Measurements from ENCODE around the gene NPBWR2. TPM values are rescaled to one million over a fixed set of nuclear protein-coding genes. Genes with fewer than 3 reads are reported as not detected.
"Not testable (repeated sequence)": the region's sequence is repeated elsewhere in the genome, so short reads cannot be mapped to it uniquely, and the experiment has no call there.

The NPBWR2 gene
- total RNA-seq, 1 donor from 2014 or later: not detected

GRCh38 chr20:64129146-64129782 is 21.9 kb upstream of the NPBWR2 start:
- Mint-ChIP-seq H3K4me3 (ENCODE audit: unreplicated experiment) (no peak overlapping the region), H3K9me3 (ENCODE audit: unreplicated experiment) (peaks cover 10% of the 10 kb centered on the region), H3K36me3 (ENCODE audit: low read depth, unreplicated experiment) (no peaks in the 10 kb centered on the region), H3K27ac (ENCODE audit: unreplicated experiment) (no peak overlapping the region), H3K27me3 (ENCODE audit: low read depth, unreplicated experiment) (peaks cover 31% of the 10 kb centered on the region), H3K4me1 (ENCODE audit: low read depth, unreplicated experiment) (no peaks in the 10 kb centered on the region)
- H3K4me2 ChIP-seq (ENCODE audit: low read length): no peak overlapping the region
- no peak overlapping the region for H3K27ac ChIP-seq (ENCODE audit: low read depth, low read length)
- DNase-seq (ENCODE audit: low read depth) (no peak), FAIRE-seq (no peak)
- H4K20me1 ChIP-seq (ENCODE audit: insufficient read depth, low read length): no peaks in the 10 kb centered on the region
- H3K27me3 ChIP-seq (ENCODE audit: insufficient read depth, low read length): peaks cover 10% of the 10 kb centered on the region
- no peak for TF ChIP-seq EZH2 (IDR thresholded peaks at IDR 0.05; ENCODE audit: insufficient read depth, low read length)
- no peak for TF ChIP-seq CTCF (IDR thresholded peaks at IDR 0.05; ENCODE audit: insufficient read depth, low read depth, low read length)
- H3K79me2 ChIP-seq (ENCODE audit: insufficient read depth, low read length): no peaks in the 10 kb centered on the region
- no peak overlapping the region for H2AFZ ChIP-seq (ENCODE audit: low read depth, low read length)
- H3K9ac ChIP-seq (ENCODE audit: low read length): no peak overlapping the region
- H3K36me3 ChIP-seq (ENCODE audit: insufficient read depth, low read length): no peaks in the 10 kb centered on the region
- no peak overlapping the region for H3K4me3 ChIP-seq (ENCODE audit: insufficient read depth, low read depth, low read length)
- no peaks in the 10 kb centered on the region for H3K9me3 ChIP-seq (ENCODE audit: insufficient read depth, low read depth, low read length)
- H3K4me1 ChIP-seq (ENCODE audit: insufficient read depth, low read length): no peaks in the 10 kb centered on the region

GRCh38 chr20:64123517-64123916 is 16.2 kb upstream of the NPBWR2 start:
- FAIRE-seq; DNase-seq (ENCODE audit: low read depth); H3K4me3 Mint-ChIP-seq (ENCODE audit: unreplicated experiment); H4K20me1 ChIP-seq (ENCODE audit: insufficient read depth, low read length); H3K9me3 ChIP-seq (ENCODE audit: insufficient read depth, low read depth, low read length); H3K9ac ChIP-seq (ENCODE audit: low read length); H3K27ac Mint-ChIP-seq (ENCODE audit: unreplicated experiment); H3K4me1 Mint-ChIP-seq (ENCODE audit: low read depth, unreplicated experiment); H3K4me2 ChIP-seq (ENCODE audit: low read length); H3K9me3 Mint-ChIP-seq (ENCODE audit: unreplicated experiment); H2AFZ ChIP-seq (ENCODE audit: low read depth, low read length); H3K36me3 ChIP-seq (ENCODE audit: insufficient read depth, low read length); H3K4me1 ChIP-seq (ENCODE audit: insufficient read depth, low read length); H3K36me3 Mint-ChIP-seq (ENCODE audit: low read depth, unreplicated experiment); H3K79me2 ChIP-seq (ENCODE audit: insufficient read depth, low read length); H3K27ac ChIP-seq (ENCODE audit: low read depth, low read length); H3K4me3 ChIP-seq (ENCODE audit: insufficient read depth, low read depth, low read length): not testable (repeated sequence)
- peaks cover 31% of the 10 kb centered on the region for H3K27me3 Mint-ChIP-seq (ENCODE audit: low read depth, unreplicated experiment)
- peaks cover 25% of the 10 kb centered on the region for H3K27me3 ChIP-seq (ENCODE audit: insufficient read depth, low read length)

GRCh38 chr20:64122927-64123326 is 15.6 kb upstream of the NPBWR2 start:
- not testable (repeated sequence) for DNase-seq (ENCODE audit: low read depth); H3K9me3 Mint-ChIP-seq (ENCODE audit: unreplicated experiment)

More at GRCh38 chr20:64122927-64123326, 15.6 kb upstream of the NPBWR2 start:
- not testable (repeated sequence) for H3K4me3 ChIP-seq (ENCODE audit: insufficient read depth, low read depth, low read length); H3K9ac ChIP-seq (ENCODE audit: low read length); H3K36me3 Mint-ChIP-seq (ENCODE audit: low read depth, unreplicated experiment); H4K20me1 ChIP-seq (ENCODE audit: insufficient read depth, low read length); H2AFZ ChIP-seq (ENCODE audit: low read depth, low read length); H3K4me1 Mint-ChIP-seq (ENCODE audit: low read depth, unreplicated experiment); H3K27ac Mint-ChIP-seq (ENCODE audit: unreplicated experiment); H3K27ac ChIP-seq (ENCODE audit: low read depth, low read length); H3K36me3 ChIP-seq (ENCODE audit: insufficient read depth, low read length); H3K9me3 ChIP-seq (ENCODE audit: insufficient read depth, low read depth, low read length); H3K79me2 ChIP-seq (ENCODE audit: insufficient read depth, low read length); FAIRE-seq; H3K4me3 Mint-ChIP-seq (ENCODE audit: unreplicated experiment); H3K4me1 ChIP-seq (ENCODE audit: insufficient read depth, low read length); H3K4me2 ChIP-seq (ENCODE audit: low read length)
- H3K27me3 Mint-ChIP-seq (ENCODE audit: low read depth, unreplicated experiment): peaks cover 26% of the 10 kb centered on the region
- peaks cover 24% of the 10 kb centered on the region for H3K27me3 ChIP-seq (ENCODE audit: insufficient read depth, low read length)

Data from astrocyte (in vitro differentiated cells and primary cell).